ENCODE measurements around the gene NMNAT2. TPM values are rescaled to one million over a fixed set of nuclear protein-coding genes. Genes with fewer than 3 reads are reported as not detected.

NMNAT2 gene
- total RNA-seq, 4 donors from 2014 or later = 1.0 to 4.5 (median 2.4) TPM

DNA sequence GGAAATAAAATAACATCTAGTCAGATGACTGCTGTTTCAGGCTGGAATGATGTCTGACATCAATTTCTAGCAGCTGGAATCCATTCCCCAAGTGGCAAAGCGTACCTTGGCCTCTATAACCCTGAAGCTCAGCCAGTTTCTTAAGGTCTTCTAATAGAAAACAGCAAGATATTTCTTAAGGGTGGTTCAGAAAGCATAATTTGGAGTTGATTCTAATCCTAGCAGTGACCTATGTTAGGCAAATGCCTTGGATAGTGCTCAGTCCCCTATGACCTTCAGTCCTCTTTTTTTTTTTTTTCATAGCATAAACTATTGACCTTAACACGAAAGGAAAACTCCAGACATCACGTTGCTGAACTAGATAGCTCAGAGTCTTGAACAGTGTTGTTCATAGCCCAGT lies 175.6 kb downstream of the NMNAT2 start:
- TF ChIP-seq, protein P1, sequence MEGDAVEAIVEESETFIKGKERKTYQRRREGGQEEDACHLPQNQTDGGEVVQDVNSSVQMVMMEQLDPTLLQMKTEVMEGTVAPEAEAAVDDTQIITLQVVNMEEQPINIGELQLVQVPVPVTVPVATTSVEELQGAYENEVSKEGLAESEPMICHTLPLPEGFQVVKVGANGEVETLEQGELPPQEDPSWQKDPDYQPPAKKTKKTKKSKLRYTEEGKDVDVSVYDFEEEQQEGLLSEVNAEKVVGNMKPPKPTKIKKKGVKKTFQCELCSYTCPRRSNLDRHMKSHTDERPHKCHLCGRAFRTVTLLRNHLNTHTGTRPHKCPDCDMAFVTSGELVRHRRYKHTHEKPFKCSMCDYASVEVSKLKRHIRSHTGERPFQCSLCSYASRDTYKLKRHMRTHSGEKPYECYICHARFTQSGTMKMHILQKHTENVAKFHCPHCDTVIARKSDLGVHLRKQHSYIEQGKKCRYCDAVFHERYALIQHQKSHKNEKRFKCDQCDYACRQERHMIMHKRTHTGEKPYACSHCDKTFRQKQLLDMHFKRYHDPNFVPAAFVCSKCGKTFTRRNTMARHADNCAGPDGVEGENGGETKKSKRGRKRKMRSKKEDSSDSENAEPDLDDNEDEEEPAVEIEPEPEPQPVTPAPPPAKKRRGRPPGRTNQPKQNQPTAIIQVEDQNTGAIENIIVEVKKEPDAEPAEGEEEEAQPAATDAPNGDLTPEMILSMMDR (IDR thresholded peaks at IDR 0.05; ENCODE audit: low read depth) = no peak

DNA sequence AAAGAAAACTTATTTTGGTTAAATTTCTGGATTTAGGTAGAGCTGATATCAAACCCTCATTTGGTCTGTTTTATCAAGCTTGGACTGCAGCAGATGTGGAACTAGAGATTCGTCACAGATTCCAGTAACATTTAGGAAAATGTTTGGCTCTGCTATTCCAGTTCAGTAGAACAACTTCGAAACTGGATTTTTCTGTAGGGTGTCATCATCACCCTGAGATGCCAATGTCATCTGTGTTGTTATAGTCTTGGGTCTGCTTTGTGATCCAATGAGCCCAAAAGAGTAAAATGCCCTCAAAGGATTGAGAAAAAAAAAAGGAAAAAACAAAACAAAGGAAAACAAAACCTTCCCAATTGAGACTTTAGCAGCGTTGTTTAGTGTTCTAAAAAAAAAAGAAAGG lies 176.7 kb downstream of the NMNAT2 start:
- TF ChIP-seq, protein P1 (IDR thresholded peaks at IDR 0.05; ENCODE audit: low read depth) = no peak

DNA sequence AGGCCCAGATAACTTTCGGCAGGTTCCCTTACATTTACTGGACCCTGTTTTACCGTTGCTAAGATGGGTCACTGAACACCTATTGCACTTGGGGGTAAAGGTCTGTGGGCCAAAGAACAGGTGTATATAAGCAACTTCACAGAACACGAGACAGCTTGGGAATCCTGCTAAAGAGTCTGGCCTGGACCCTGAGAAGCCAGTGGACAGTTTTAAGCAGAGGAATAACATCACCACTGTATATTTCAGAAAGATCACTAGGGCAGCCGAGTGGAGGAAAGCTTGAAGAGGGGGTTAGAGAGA lies 177.7 kb downstream of the NMNAT2 start:
- TF ChIP-seq, protein P1 (IDR thresholded peaks at IDR 0.05; ENCODE audit: low read depth) = no peak

DNA sequence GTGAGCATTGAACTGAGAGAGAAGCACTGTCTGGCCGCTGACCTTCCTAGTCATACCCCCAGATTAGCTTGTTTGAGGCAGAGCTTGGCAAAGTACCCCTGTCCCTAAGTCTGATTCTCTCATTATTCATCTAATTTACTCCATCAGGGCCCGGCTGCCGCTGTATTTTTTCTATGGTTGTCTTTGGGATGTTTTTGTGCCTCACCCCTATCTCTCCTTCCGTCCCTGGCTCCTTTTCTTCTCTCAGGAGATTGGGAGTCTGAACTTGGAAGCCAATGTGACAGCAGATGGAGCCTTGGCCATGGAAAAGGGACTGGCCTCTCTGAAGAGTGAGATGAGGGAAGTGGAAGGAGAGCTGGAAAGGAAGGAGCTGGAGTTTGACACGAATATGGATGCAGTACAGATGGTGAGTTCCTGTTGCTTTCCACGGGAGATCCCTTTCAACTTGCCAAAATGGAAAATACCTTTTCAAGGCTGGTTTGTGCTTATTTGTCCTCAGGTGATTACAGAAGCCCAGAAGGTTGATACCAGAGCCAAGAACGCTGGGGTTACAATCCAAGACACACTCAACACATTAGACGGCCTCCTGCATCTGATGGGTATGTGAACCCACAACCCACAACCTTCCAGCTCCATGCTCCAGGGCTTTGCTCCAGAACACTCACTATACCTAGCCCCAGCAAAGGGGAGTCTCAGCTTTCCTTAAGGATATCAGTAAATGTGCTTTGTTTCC lies 178.2 kb downstream of the NMNAT2 start:
- TF ChIP-seq, protein P1 (IDR thresholded peaks at IDR 0.05; ENCODE audit: low read depth) = no peak

DNA sequence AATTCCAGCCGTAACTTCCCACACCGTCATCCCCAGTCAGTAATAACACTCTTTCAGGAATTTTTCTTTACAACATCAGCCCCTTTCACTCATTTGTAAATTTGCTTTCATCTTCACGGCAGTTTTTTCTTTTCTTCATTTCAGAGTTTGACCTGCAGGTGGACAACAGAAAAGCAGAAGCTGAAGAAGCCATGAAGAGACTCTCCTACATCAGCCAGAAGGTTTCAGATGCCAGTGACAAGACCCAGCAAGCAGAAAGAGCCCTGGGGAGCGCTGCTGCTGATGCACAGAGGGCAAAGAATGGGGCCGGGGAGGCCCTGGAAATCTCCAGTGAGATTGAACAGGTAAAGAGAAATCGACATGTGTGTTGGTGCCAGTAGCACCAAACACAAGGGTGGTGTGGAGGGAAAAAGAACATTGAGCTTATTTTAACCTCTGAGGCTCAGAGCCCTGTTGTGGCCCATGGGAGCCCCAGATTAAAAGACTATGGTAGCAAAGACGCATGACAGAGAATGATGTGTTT lies 178.9 kb downstream of the NMNAT2 start:
- TF ChIP-seq, protein P1 (IDR thresholded peaks at IDR 0.05; ENCODE audit: low read depth) = no peak

DNA sequence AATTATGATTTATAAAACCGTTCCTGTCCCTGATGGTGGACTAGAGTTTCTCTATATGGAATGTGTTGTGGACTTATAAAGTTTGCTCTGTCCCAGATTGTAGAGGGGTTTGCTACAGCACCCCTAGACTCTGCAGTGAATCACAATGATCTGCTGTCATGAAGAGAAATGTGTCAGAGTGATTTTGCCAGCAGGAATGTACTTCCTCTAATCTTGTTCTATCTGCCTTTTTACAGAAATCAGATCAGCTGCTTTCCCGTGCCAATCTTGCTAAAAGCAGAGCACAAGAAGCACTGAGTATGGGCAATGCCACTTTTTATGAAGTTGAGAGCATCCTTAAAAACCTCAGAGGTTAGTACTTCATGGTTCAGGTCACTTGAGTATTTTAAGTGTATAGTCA lies 180.1 kb downstream of the NMNAT2 start:
- TF ChIP-seq, protein P1 (IDR thresholded peaks at IDR 0.05; ENCODE audit: low read depth) = no peak

DNA sequence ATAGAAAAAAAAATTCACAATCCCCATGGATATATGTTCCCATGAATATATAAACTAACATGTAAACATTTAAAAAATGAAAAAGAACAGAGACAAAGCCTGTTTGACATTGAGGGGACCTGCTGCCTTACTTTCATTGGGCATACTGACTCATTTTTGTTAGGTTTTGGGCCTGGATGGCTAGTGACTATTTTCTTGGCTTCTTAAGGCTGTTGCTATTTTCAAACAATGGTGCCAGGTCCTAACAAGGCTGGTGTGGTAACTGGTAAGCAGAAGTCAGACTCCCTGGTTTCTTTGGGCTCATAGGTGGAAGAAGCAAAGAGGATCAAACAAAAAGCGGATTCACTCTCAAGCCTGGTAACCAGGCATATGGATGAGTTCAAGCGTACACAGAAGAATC lies 181.1 kb downstream of the NMNAT2 start:
- TF ChIP-seq, protein P1 (IDR thresholded peaks at IDR 0.05; ENCODE audit: low read depth) = no peak
